ENCODE measurements around the gene CEP63. TPM values are rescaled to one million over a fixed set of nuclear protein-coding genes. Genes with fewer than 3 reads are reported as not detected.

CEP63 gene
- total and polyA plus RNA-seq, 2 experiments from 2014 or later = 15.1 to 53.9 TPM

DNA sequence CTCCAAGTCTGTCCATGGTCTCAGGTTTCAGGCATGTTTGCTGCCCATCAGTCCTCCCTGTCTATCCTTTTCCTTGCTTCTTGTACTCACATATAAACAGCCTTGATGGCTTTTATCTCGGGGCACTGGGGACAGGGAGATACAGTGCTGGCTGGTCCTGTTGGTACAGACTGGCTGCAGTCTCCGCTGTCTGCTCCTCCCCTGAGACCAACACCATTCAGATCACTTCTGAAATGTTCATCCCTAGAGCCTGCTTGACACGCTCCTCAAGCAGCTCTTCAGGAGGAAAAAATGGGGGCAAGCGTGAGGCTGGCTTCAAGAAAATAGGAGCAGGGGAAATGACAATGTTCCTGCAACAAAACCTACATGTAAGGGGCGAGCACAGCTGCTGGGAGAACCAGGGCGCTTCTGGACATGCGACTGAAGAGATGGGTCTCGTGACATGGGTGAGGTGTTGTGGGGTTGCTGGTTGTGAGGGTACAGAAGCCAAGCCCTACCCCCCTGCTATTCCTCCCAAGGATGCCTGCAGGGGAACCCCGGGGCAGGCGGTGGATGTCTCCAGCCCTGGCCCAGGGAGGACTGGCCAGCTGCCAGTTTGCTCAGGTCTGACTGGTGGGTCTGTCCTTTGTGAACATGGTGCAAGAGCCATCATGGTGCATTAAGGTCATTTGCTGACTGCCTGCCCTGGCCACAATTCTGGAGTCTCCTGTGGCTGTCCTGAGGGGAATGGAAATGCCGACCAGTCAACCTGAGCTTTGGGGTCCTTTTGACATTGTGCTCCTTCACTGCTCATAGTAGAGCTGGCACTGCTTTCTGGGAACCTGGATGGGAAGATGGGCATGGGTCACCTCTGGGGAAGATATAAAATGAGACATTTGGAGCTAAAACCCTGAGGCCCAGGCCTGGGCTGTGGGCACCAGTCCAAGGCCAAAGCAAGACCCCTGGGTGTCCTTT lies 124.9 kb downstream of the CEP63 start:
- Histone ChIP-seq H4K20me1 (replicated peaks; ENCODE audit: insufficient read depth) (no peaks in the 10 kb centered on the region), H2AFZ (no peak overlapping the region), H3K4me3 (no peak overlapping the region), H3K79me2 (replicated peaks; ENCODE audit: insufficient read depth) (no peaks in the 10 kb centered on the region), H3K9me2 (ENCODE audit: insufficient read depth) (no peaks in the 10 kb centered on the region), H3K4me1 (ENCODE audit: insufficient read depth) (no peaks in the 10 kb centered on the region), H3F3A (replicated peaks; ENCODE audit: low read depth) (no peaks in the 10 kb centered on the region), H3K4me2 (no peak overlapping the region), H3K27me3 (ENCODE audit: insufficient read depth) (no peaks in the 10 kb centered on the region), H3K36me3 (ENCODE audit: insufficient read depth) (no peaks in the 10 kb centered on the region), H3K27ac (ENCODE audit: low read depth) (no peak overlapping the region)
- Mint-ChIP-seq H3K36me3 (ENCODE audit: low read depth) (no peaks in the 10 kb centered on the region; the same call in 2 of the 3 replicates), H3K27me3 (ENCODE audit: insufficient read depth, low read depth, poor library complexity) (peaks cover 6% of the 10 kb centered on the region), H3K4me3 (no peak overlapping the region), H3K27ac (no peak overlapping the region), H3K4me1 (no peaks in the 10 kb centered on the region), H3K9me3 (no peaks in the 10 kb centered on the region)
- no peak for DNase-seq (ENCODE audit: low spot score)
- TF ChIP-seq ZNF114 (CRISPR knock-in tag; IDR thresholded peaks at IDR 0.05) (no peak), POLR2AphosphoS5 (IDR thresholded peaks at IDR 0.05; ENCODE audit: low read depth) (no peak), EZH2phosphoT487 (IDR thresholded peaks at IDR 0.05; ENCODE audit: unreplicated experiment) (no peak), CREB1 (CRISPR knock-in tag; IDR thresholded peaks at IDR 0.05; ENCODE audit: low read depth) (no peak), STAT1 (IDR thresholded peaks at IDR 0.05; ENCODE audit: unreplicated experiment) (no peak), JUNB (IDR thresholded peaks at IDR 0.05; ENCODE audit: unreplicated experiment) (no peak), EZH2 (IDR thresholded peaks at IDR 0.05; ENCODE audit: low read depth, unreplicated experiment) (no peak), ZNF331 (CRISPR knock-in tag; IDR thresholded peaks at IDR 0.05; ENCODE audit: low read depth) (no peak), NANOG (IDR thresholded peaks at IDR 0.05; ENCODE audit: borderline replicate concordance) (no peak)
- TF ChIP-seq, protein P1, sequence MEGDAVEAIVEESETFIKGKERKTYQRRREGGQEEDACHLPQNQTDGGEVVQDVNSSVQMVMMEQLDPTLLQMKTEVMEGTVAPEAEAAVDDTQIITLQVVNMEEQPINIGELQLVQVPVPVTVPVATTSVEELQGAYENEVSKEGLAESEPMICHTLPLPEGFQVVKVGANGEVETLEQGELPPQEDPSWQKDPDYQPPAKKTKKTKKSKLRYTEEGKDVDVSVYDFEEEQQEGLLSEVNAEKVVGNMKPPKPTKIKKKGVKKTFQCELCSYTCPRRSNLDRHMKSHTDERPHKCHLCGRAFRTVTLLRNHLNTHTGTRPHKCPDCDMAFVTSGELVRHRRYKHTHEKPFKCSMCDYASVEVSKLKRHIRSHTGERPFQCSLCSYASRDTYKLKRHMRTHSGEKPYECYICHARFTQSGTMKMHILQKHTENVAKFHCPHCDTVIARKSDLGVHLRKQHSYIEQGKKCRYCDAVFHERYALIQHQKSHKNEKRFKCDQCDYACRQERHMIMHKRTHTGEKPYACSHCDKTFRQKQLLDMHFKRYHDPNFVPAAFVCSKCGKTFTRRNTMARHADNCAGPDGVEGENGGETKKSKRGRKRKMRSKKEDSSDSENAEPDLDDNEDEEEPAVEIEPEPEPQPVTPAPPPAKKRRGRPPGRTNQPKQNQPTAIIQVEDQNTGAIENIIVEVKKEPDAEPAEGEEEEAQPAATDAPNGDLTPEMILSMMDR (conservative IDR thresholded peaks at IDR 0.05; ENCODE audit: low read depth in 2 of 2) = no peak
- TF ChIP-seq, protein P2, sequence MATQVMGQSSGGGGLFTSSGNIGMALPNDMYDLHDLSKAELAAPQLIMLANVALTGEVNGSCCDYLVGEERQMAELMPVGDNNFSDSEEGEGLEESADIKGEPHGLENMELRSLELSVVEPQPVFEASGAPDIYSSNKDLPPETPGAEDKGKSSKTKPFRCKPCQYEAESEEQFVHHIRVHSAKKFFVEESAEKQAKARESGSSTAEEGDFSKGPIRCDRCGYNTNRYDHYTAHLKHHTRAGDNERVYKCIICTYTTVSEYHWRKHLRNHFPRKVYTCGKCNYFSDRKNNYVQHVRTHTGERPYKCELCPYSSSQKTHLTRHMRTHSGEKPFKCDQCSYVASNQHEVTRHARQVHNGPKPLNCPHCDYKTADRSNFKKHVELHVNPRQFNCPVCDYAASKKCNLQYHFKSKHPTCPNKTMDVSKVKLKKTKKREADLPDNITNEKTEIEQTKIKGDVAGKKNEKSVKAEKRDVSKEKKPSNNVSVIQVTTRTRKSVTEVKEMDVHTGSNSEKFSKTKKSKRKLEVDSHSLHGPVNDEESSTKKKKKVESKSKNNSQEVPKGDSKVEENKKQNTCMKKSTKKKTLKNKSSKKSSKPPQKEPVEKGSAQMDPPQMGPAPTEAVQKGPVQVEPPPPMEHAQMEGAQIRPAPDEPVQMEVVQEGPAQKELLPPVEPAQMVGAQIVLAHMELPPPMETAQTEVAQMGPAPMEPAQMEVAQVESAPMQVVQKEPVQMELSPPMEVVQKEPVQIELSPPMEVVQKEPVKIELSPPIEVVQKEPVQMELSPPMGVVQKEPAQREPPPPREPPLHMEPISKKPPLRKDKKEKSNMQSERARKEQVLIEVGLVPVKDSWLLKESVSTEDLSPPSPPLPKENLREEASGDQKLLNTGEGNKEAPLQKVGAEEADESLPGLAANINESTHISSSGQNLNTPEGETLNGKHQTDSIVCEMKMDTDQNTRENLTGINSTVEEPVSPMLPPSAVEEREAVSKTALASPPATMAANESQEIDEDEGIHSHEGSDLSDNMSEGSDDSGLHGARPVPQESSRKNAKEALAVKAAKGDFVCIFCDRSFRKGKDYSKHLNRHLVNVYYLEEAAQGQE (IDR thresholded peaks at IDR 0.05; ENCODE audit: unreplicated experiment) = no peak
- TF ChIP-seq, protein P3, sequence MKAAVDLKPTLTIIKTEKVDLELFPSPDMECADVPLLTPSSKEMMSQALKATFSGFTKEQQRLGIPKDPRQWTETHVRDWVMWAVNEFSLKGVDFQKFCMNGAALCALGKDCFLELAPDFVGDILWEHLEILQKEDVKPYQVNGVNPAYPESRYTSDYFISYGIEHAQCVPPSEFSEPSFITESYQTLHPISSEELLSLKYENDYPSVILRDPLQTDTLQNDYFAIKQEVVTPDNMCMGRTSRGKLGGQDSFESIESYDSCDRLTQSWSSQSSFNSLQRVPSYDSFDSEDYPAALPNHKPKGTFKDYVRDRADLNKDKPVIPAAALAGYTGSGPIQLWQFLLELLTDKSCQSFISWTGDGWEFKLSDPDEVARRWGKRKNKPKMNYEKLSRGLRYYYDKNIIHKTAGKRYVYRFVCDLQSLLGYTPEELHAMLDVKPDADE (IDR thresholded peaks at IDR 0.05) = no peak
- TF ChIP-seq, protein P4, sequence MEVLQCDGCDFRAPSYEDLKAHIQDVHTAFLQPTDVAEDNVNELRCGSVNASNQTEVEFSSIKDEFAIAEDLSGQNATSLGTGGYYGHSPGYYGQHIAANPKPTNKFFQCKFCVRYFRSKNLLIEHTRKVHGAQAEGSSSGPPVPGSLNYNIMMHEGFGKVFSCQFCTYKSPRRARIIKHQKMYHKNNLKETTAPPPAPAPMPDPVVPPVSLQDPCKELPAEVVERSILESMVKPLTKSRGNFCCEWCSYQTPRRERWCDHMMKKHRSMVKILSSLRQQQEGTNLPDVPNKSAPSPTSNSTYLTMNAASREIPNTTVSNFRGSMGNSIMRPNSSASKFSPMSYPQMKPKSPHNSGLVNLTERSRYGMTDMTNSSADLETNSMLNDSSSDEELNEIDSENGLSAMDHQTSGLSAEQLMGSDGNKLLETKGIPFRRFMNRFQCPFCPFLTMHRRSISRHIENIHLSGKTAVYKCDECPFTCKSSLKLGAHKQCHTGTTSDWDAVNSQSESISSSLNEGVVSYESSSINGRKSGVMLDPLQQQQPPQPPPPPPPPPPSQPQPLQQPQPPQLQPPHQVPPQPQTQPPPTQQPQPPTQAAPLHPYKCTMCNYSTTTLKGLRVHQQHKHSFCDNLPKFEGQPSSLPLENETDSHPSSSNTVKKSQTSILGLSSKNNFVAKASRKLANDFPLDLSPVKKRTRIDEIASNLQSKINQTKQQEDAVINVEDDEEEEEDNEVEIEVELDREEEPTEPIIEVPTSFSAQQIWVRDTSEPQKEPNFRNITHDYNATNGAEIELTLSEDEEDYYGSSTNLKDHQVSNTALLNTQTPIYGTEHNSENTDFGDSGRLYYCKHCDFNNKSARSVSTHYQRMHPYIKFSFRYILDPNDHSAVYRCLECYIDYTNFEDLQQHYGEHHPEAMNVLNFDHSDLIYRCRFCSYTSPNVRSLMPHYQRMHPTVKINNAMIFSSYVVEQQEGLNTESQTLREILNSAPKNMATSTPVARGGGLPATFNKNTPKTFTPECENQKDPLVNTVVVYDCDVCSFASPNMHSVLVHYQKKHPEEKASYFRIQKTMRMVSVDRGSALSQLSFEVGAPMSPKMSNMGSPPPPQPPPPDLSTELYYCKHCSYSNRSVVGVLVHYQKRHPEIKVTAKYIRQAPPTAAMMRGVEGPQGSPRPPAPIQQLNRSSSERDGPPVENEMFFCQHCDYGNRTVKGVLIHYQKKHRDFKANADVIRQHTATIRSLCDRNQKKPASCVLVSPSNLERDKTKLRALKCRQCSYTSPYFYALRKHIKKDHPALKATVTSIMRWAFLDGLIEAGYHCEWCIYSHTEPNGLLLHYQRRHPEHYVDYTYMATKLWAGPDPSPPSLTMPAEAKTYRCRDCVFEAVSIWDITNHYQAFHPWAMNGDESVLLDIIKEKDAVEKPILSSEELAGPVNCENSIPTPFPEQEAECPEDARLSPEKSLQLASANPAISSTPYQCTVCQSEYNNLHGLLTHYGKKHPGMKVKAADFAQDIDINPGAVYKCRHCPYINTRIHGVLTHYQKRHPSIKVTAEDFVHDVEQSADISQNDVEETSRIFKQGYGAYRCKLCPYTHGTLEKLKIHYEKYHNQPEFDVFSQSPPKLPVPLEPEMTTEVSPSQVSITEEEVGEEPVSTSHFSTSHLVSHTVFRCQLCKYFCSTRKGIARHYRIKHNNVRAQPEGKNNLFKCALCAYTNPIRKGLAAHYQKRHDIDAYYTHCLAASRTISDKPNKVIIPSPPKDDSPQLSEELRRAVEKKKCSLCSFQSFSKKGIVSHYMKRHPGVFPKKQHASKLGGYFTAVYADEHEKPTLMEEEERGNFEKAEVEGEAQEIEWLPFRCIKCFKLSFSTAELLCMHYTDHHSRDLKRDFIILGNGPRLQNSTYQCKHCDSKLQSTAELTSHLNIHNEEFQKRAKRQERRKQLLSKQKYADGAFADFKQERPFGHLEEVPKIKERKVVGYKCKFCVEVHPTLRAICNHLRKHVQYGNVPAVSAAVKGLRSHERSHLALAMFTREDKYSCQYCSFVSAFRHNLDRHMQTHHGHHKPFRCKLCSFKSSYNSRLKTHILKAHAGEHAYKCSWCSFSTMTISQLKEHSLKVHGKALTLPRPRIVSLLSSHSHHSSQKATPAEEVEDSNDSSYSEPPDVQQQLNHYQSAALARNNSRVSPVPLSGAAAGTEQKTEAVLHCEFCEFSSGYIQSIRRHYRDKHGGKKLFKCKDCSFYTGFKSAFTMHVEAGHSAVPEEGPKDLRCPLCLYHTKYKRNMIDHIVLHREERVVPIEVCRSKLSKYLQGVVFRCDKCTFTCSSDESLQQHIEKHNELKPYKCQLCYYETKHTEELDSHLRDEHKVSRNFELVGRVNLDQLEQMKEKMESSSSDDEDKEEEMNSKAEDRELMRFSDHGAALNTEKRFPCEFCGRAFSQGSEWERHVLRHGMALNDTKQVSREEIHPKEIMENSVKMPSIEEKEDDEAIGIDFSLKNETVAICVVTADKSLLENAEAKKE (CRISPR knock-in tag; IDR thresholded peaks at IDR 0.05) = no peak
- no peak for ATAC-seq
